GM13977 (cell line): ENCODE measurements around the gene LILRA6.

Experiments
- DNase-seq: peaks from one replicate; pipeline ENCODE4 v3.0.0; 2012; ENCODE audit warnings: low spot score
- CTCF ChIP-seq: IDR thresholded peaks from 2 replicates; pipeline ENCODE4 v1.5.1; 2012; ENCODE audit warnings: mild to moderate bottlenecking, control low read depth; ENCODE audit not compliant: insufficient read depth; ENCODE audit errors: extremely low read depth, missing control alignments
- in situ Hi-C: fragments of 300-500 bp; cut with MboI; formaldehyde crosslinking; loops from one replicate; pipeline ENCODE4 v1.12.0; 2022; ENCODE audit warnings: low sequenced_read_pairs, low pct_unique_long_range_greater_than_20kb, mixed read lengths, inconsistent platforms; ENCODE audit not compliant: unreplicated experiment

Gene LILRA6

GRCh38 chr19:54189735-54190502 lies 52.7 kb downstream of the LILRA6 start:
- in situ Hi-C loops = no loop called here
- DNase-seq = peak; percentile 100
- no peak for TF ChIP-seq CTCF

- in situ Hi-C loops = no loop called here
- peak; percentile 57 for TF ChIP-seq CTCF
- DNase-seq = peak; percentile 87
Observed at GRCh38 chr19:54189145-54189734, 53.4 kb downstream of the LILRA6 start, which contains the start of gene MBOAT7. TSS of gene MBOAT7 (minus strand) at chr19:54189580. CDS start at chr19:54188508, 1,072 bp downstream.

- in situ Hi-C loops = no loop called here
- TF ChIP-seq CTCF = no peak
- DNase-seq = no peak
Observed at GRCh38 chr19:54188215-54188871, 54.2 kb downstream of the LILRA6 start.

- in situ Hi-C loops = no loop called here
- no peak for DNase-seq
- TF ChIP-seq CTCF = no peak
Observed at GRCh38 chr19:54186934-54187381, 55.6 kb downstream of the LILRA6 start.
